IMR-90 (cell line): Measurements from ENCODE around the gene AQP1. TPM values are rescaled to one million over a fixed set of nuclear protein-coding genes. Genes with fewer than 3 reads are reported as not detected.

Experiments used
- ATAC-seq: fragments of 200-7000 bp; cut with Tn5 transposase; 2 replicates; pipeline ENCODE4 v1.9.1; 2020; ENCODE audit warnings: low read depth, mild to moderate bottlenecking, moderate library complexity
- BruUV-seq: library from RNA; stranded (reverse); fragments of 400-500 nt; replicated peaks from 2 replicates; lab custom pipeline; 2021; lab: Mats Ljungman, UMichigan
- CTCF ChIA-PET: fragments of 300-600 bp; formaldehyde crosslinking; extraction: SDS; loops from one replicate; lab custom pipeline; 2021; ENCODE audit warnings: antibody characterized with exemption; lab: Yijun Ruan, JAX
- POLR2A ChIA-PET: fragments of 300-600 bp; sonication (Branson Sonifier 250); formaldehyde crosslinking; loops from one replicate; lab custom pipeline; 2022; ENCODE audit warnings: antibody characterized with exemption; ENCODE audit not compliant: unreplicated experiment; lab: Charles Lee
- DNase-seq: peaks from one replicate; pipeline ENCODE4 v3.0.0; 2013
- H2AFZ ChIP-seq: replicated peaks from 2 replicates; pipeline ENCODE3; 2013; ENCODE audit warnings: low read length, mild to moderate bottlenecking; ENCODE audit not compliant: poor library complexity
- H2AK5ac ChIP-seq: 2 replicates; pipeline ENCODE4 v1.6.1; 2013; ENCODE audit warnings: low read depth, low read length, inconsistent platforms
- H2AK9ac ChIP-seq: replicated peaks from 2 replicates; pipeline ENCODE3; 2013; ENCODE audit warnings: mild to moderate bottlenecking, low read depth, low read length, moderate library complexity; ENCODE audit not compliant: poor library complexity
- H2BK120ac ChIP-seq: 2 replicates; pipeline ENCODE4 v1.6.1; 2013; ENCODE audit warnings: low read depth, low read length, inconsistent platforms
- H2BK15ac ChIP-seq: 3 replicates; pipeline ENCODE4 v1.6.1; 2013; ENCODE audit warnings: low read depth, low read length, inconsistent platforms
- H2BK20ac ChIP-seq: 2 replicates; pipeline ENCODE4 v1.6.1; 2013; ENCODE audit warnings: low read depth, mild to moderate bottlenecking, inconsistent platforms, low read length, moderate library complexity
- H2BK5ac ChIP-seq: 2 replicates; pipeline ENCODE4 v1.6.1; 2013; ENCODE audit warnings: mild to moderate bottlenecking, low read depth, low read length, inconsistent platforms; ENCODE audit not compliant: poor library complexity, severe bottlenecking
- H3K14ac ChIP-seq: replicated peaks from 2 replicates; pipeline ENCODE4 v1.6.1; 2013; ENCODE audit warnings: low read depth, low read length, inconsistent platforms
- H3K18ac ChIP-seq: 2 replicates; pipeline ENCODE4 v1.6.1; 2013; ENCODE audit warnings: low read depth, low read length, control low read depth
- H3K23ac ChIP-seq: 2 replicates; pipeline ENCODE4 v1.6.1; 2013; ENCODE audit warnings: low read depth, low read length, inconsistent platforms
- H3K27ac ChIP-seq: 2 replicates; pipeline ENCODE4 v1.5.1; 2013; ENCODE audit warnings: mild to moderate bottlenecking, control low read depth, low read length; ENCODE audit not compliant: insufficient read depth
- H3K27me3 ChIP-seq: 2 replicates; pipeline ENCODE4 v1.6.1; 2013; ENCODE audit warnings: low read length; ENCODE audit not compliant: control insufficient read depth, insufficient read depth
- H3K36me3 ChIP-seq: 2 replicates; pipeline ENCODE4 v1.6.1; 2013; ENCODE audit warnings: low read length, mixed read lengths; ENCODE audit not compliant: control insufficient read depth, insufficient read depth
- H3K4ac ChIP-seq: 2 replicates; pipeline ENCODE4 v1.6.1; 2013; ENCODE audit warnings: low read depth, low read length, inconsistent platforms
- H3K4me1 ChIP-seq: 2 replicates; pipeline ENCODE4 v1.6.1; 2013; ENCODE audit warnings: low read length, mixed read lengths; ENCODE audit not compliant: control insufficient read depth, insufficient read depth
- H3K4me2 ChIP-seq: 2 replicates; pipeline ENCODE4 v1.6.1; 2013; ENCODE audit warnings: low read depth, mild to moderate bottlenecking, control low read depth, low read length, moderate library complexity
- H3K4me3 ChIP-seq: 2 replicates; pipeline ENCODE4 v1.5.1; 2013; ENCODE audit warnings: low read depth, mild to moderate bottlenecking, control low read depth, low read length, moderate library complexity; ENCODE audit not compliant: insufficient read depth
- H3K56ac ChIP-seq: 2 replicates; pipeline ENCODE4 v1.6.1; 2013; ENCODE audit warnings: low read length, inconsistent platforms; ENCODE audit not compliant: insufficient read depth; ENCODE audit errors: extremely low read depth
- H3K79me1 ChIP-seq, 2 experiments: 2 replicates each; pipeline ENCODE4 v1.6.1; 2013; ENCODE audit warnings: low read length in 2 of 2, inconsistent platforms in 1 of 2, low read depth in 1 of 2
- H3K9ac ChIP-seq: 2 replicates; pipeline ENCODE4 v1.6.1; 2013; ENCODE audit warnings: low read depth, low read length, control low read depth
- H3K9me1 ChIP-seq: 2 replicates; pipeline ENCODE4 v1.6.1; 2013; ENCODE audit warnings: low read length, inconsistent platforms; ENCODE audit not compliant: insufficient read depth
- H3K9me3 ChIP-seq: 2 replicates; pipeline ENCODE4 v1.6.1; 2013; ENCODE audit warnings: low read length; ENCODE audit not compliant: control insufficient read depth, insufficient read depth
- H4K20me1 ChIP-seq: 2 replicates; pipeline ENCODE4 v1.6.1; 2013; ENCODE audit warnings: low read length, inconsistent platforms; ENCODE audit not compliant: insufficient read depth
- H4K5ac ChIP-seq: 2 replicates; pipeline ENCODE4 v1.6.1; 2013; ENCODE audit warnings: mild to moderate bottlenecking, low read depth, low read length, control low read depth
- H4K8ac ChIP-seq, 2 experiments: 2 replicates each; pipeline ENCODE4 v1.6.1; 2013; ENCODE audit warnings: low read depth in 2 of 2, low read length in 2 of 2, control low read depth in 1 of 2, inconsistent platforms in 1 of 2
- H4K91ac ChIP-seq: 2 replicates; pipeline ENCODE4 v1.6.1; 2013; ENCODE audit warnings: low read depth, low read length, inconsistent platforms; ENCODE audit not compliant: insufficient read depth
- BHLHE40 ChIP-seq: fragments of 150-350 bp; IDR thresholded peaks from 2 replicates; pipeline ENCODE4 v1.6.1; 2016; ENCODE audit warnings: mild to moderate bottlenecking, low read depth, low read length
- CEBPB ChIP-seq: IDR thresholded peaks from 2 replicates; pipeline ENCODE4 v1.6.1; 2012; ENCODE audit warnings: low read depth, low read length, improper control_type of control experiment
- CHD1 ChIP-seq: IDR thresholded peaks from 2 replicates; pipeline ENCODE4 v1.6.1; 2012; ENCODE audit warnings: low read depth, low read length, improper control_type of control experiment
- CTCF ChIP-seq: conservative IDR thresholded peaks from 2 replicates; pipeline ENCODE4 v1.5.1; 2012; ENCODE audit warnings: mild to moderate bottlenecking, low read depth, low read length, improper control_type of control experiment
- ELK1 ChIP-seq: fragments of 150-350 bp; IDR thresholded peaks from 2 replicates; pipeline ENCODE4 v1.6.1; 2016; ENCODE audit warnings: low read depth, mild to moderate bottlenecking, low read length, moderate library complexity, borderline replicate concordance
- FOS ChIP-seq: fragments of 150-350 bp; IDR thresholded peaks from 2 replicates; pipeline ENCODE4 v1.6.1; 2016; ENCODE audit warnings: low read depth, low read length
- MAFK ChIP-seq: IDR thresholded peaks from 2 replicates; pipeline ENCODE4 v1.6.1; 2012; ENCODE audit warnings: low read depth, low read length, improper control_type of control experiment
- MAZ ChIP-seq: IDR thresholded peaks from 2 replicates; pipeline ENCODE4 v1.6.1; 2012; ENCODE audit warnings: low read depth, mild to moderate bottlenecking, low read length, improper control_type of control experiment, moderate library complexity, borderline replicate concordance
- MXI1 ChIP-seq: IDR thresholded peaks from 2 replicates; pipeline ENCODE4 v1.6.1; 2012; ENCODE audit warnings: low read depth, mild to moderate bottlenecking, low read length, moderate library complexity, borderline replicate concordance
- NFE2L2 ChIP-seq: fragments of 150-350 bp; IDR thresholded peaks from 2 replicates; pipeline ENCODE4 v1.6.1; 2016; ENCODE audit warnings: low read depth, mild to moderate bottlenecking, low read length
- POLR2A ChIP-seq: IDR thresholded peaks from 2 replicates; pipeline ENCODE4 v1.6.1; 2012; ENCODE audit warnings: mild to moderate bottlenecking, low read depth, low read length
- RAD21 ChIP-seq: IDR thresholded peaks from 2 replicates; pipeline ENCODE4 v1.6.1; 2012; ENCODE audit warnings: low read length, improper control_type of control experiment
- RCOR1 ChIP-seq: IDR thresholded peaks from 2 replicates; pipeline ENCODE4 v1.6.1; 2012; ENCODE audit warnings: mild to moderate bottlenecking, low read length, improper control_type of control experiment; ENCODE audit not compliant: insufficient replicate concordance
- RFX5 ChIP-seq: IDR thresholded peaks from 2 replicates; pipeline ENCODE4 v1.8.0; 2012; ENCODE audit warnings: low read depth, mild to moderate bottlenecking, low read length, moderate library complexity
- SMC3 ChIP-seq: fragments of 150-350 bp; IDR thresholded peaks from 2 replicates; pipeline ENCODE4 v1.6.1; 2016; ENCODE audit warnings: low read depth, mild to moderate bottlenecking, antibody characterized with exemption, low read length, moderate library complexity
- USF2 ChIP-seq: fragments of 150-350 bp; IDR thresholded peaks from 2 replicates; pipeline ENCODE4 v1.6.1; 2017; ENCODE audit warnings: mild to moderate bottlenecking, antibody characterized with exemption, low read length, low read depth
- WGBS, 2 experiments: methylation state at CpG; one replicate each; pipeline versions ENCODE4 v1.1.5 to v1.1.7; 2013; ENCODE audit warnings: missing lambda C conversion rate in 2 of 2; ENCODE audit not compliant: insufficient read length in 1 of 2; ENCODE audit errors: extremely low coverage in 2 of 2; 5-methylcytosine and 5-hydroxymethylcytosine counted together
- dilution Hi-C: fragments of 300-500 bp; cut with HindIII; formaldehyde crosslinking; loops from one replicate; pipeline ENCODE4 v1.14.3; 2018; ENCODE audit warnings: low sequenced_read_pairs; ENCODE audit not compliant: unreplicated experiment
- in situ Hi-C: fragments of 300-500 bp; cut with MboI; formaldehyde crosslinking; loops from 3 replicates; pipeline ENCODE4 v1.14.3; 2019; ENCODE audit warnings: low sequenced_read_pairs, inconsistent platforms, mixed read lengths
- intact Hi-C: fragments of 100-400 bp; cut with micrococcal nuclease; formaldehyde crosslinking; loops from 2 replicates; pipeline ENCODE4 v1.10.0; 2022
- polyA plus RNA-seq, 3 experiments: library from polyadenylated mRNA; depleted of rRNA; stranded (reverse); fragments of >200 nt; gene quantifications; 2 replicates each; pipeline ENCODE4 v1.2.3, GENCODE V29; 2012; ENCODE audit warnings: low replicate concordance in 1 of 3
- total RNA-seq: library from RNA; depleted of rRNA; stranded (reverse); fragments of >200 nt; gene quantifications from 2 replicates; pipeline ENCODE4 v1.2.3, GENCODE V29; 2012

Gene AQP1
- total and polyA plus RNA-seq, 2 of the 4 experiments (the other 2 are of a cell fraction) = 0.18 to 0.39 TPM

- TF ChIP-seq CHD1 (no peak), ELK1 (no peak), RAD21 (no peak), NFE2L2 (no peak), FOS (no peak), RFX5 (no peak), CEBPB (no peak), BHLHE40 (no peak), POLR2A (no peak), MAFK (no peak), CTCF (no peak), USF2 (no peak), MAZ (no peak), MXI1 (no peak), RCOR1 (no peak), SMC3 (no peak)
- peaks cover 5% of the 10 kb centered on the region; the same call in 1 of the 2 replicates for H3K9me3 ChIP-seq
- dilution Hi-C loops (no loop called here), in situ Hi-C loops (no loop called here), intact Hi-C loops (no loop called here)
- no peak overlapping the region for H3K27ac ChIP-seq
- no peak overlapping the region for H2AFZ ChIP-seq
- DNase-seq = no peak
- H2BK15ac ChIP-seq = no peak overlapping the region
- H2AK5ac ChIP-seq = no peak overlapping the region
- no peaks in the 10 kb centered on the region for H4K20me1 ChIP-seq
- no peak overlapping the region for H3K23ac ChIP-seq
- no peak overlapping the region for H3K4ac ChIP-seq
- no peak overlapping the region for H4K5ac ChIP-seq
- H2AK9ac ChIP-seq = no peak overlapping the region
- no peak overlapping the region for H3K4me2 ChIP-seq
- ATAC-seq = no peak
- WGBS, 2 experiments = no CpG with 5 or more reads among the region's 6 CpGs
- no peak overlapping the region for H3K9ac ChIP-seq
- peaks cover 4% of the 10 kb centered on the region for H3K36me3 ChIP-seq
- H2BK5ac ChIP-seq = no peak overlapping the region
- no peak overlapping the region for H4K8ac ChIP-seq
- no peaks in the 10 kb centered on the region for H3K79me1 ChIP-seq
- ChIA-PET POLR2A (no interaction called here), CTCF (no interaction called here)
- H3K18ac ChIP-seq = no peak overlapping the region
- H2BK20ac ChIP-seq = no peak overlapping the region
- no TSS peak for BruUV-seq
- no peak overlapping the region for H2BK120ac ChIP-seq
- H4K91ac ChIP-seq = no peak overlapping the region
- H3K4me3 ChIP-seq = no peak overlapping the region
- no peak overlapping the region for H3K14ac ChIP-seq
- no peaks in the 10 kb centered on the region for H3K27me3 ChIP-seq
- H3K9me1 ChIP-seq = no peaks in the 10 kb centered on the region; the same call in 1 of the 2 replicates
- H3K4me1 ChIP-seq = peaks cover 1% of the 10 kb centered on the region; the same call in 1 of the 2 replicates
- no peak overlapping the region; the same call in 1 of the 2 replicates for H3K56ac ChIP-seq
These were observed 38.0 kb upstream of the AQP1 start for GRCh38 chr7:30873656-30874055.
